ENCODE measurements around the gene PHF21B.

PHF21B gene

GRCh38 chr22:44840611-44841322 lies 169.0 kb downstream of the PHF21B start:
- no peak for DNase-seq (ENCODE audit: low spot score)

GRCh38 chr22:44839721-44840120 lies 170.1 kb downstream of the PHF21B start:
- no peak for DNase-seq (ENCODE audit: low spot score)

GRCh38 chr22:44839061-44839460 lies 170.7 kb downstream of the PHF21B start:
- DNase-seq (ENCODE audit: low spot score) = no peak

GRCh38 chr22:44838316-44839016 lies 171.3 kb downstream of the PHF21B start:
- no peak for DNase-seq (ENCODE audit: low spot score)

GRCh38 chr22:44837481-44837880 lies 172.3 kb downstream of the PHF21B start:
- DNase-seq (ENCODE audit: low spot score) = no peak

GRCh38 chr22:44834065-44834464 lies 175.7 kb downstream of the PHF21B start:
- no peak for DNase-seq (ENCODE audit: low spot score)

GRCh38 chr22:44831885-44832284 lies 177.9 kb downstream of the PHF21B start:
- DNase-seq (ENCODE audit: low spot score) = no peak
